ENCODE data around the gene ELMO3. TPM values are rescaled to one million over a fixed set of nuclear protein-coding genes. Genes with fewer than 3 reads are reported as not detected.

Gene ELMO3
- total and polyA plus RNA-seq, 2 of the 13 experiments (the other 11 are each of a cell fraction or from before 2014, with no cell fraction given), result 2.6 to 4.0 TPM

DNA sequence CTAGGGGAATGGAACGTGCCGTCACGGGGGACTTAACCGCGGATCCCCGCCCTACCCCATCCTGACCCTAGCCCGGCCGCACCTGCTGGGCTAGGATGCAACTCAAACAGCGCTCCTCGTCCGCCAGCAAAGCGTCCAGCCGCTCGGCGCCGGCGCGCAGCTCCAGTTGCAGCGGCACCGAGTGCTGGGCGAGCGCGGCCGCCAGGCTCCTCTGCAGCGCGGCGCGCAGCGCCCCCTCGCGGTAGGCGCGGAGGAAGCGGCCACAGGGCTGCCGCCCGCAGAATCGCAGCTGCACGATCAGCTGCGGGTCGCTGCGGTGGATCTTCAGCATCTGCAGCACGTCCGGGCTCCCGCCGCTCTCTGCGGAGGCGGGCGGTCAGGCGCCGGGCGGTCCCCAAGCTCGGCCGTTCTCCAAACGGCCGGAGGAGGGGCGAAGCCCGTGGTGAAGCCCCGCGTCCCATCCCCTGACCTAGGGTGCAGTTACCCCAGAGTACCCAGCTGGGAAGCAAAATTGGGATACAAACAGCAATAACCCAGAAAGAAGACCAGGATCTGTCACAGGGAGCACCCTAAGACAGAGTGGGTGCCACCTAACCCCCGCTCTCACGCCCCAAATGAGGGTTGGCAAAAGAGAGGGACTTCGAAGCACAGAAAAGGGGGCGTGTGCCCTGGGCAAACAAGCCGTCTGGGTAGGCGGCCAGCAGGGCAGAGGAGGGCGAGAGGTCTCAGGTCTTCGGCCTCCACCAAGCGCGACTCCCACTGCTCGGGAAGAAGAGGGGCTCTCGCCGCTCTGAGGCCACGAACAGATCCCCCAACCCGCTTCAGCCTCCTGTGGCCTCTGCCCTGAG lies 43.4 kb upstream of the ELMO3 start:
- intact Hi-C loops (cut with micrococcal nuclease; ENCODE audit: unreplicated experiment), result loop anchor here (1.0 to 10.0 kb wide), 5 partner anchors 45 to 261 kb away; no protein-coding TSS in a partner anchor
- TF ChIP-seq ZMYM4 (CRISPR knock-in tag; IDR thresholded peaks at IDR 0.05) (peak; percentile 61; the same call in 1 of the 2 replicates), SP2 (CRISPR knock-in tag; IDR thresholded peaks at IDR 0.05) (no peak), ZNF776 (CRISPR knock-in tag; IDR thresholded peaks at IDR 0.05) (peak; percentile 91), RXRA (CRISPR knock-in tag; IDR thresholded peaks at IDR 0.05) (no peak), MATR3 (CRISPR knock-in tag; IDR thresholded peaks at IDR 0.05) (no peak), ARID4A (CRISPR knock-in tag; IDR thresholded peaks at IDR 0.05; ENCODE audit: borderline replicate concordance) (peak; percentile 67; the same call in 1 of the 2 replicates), ARNT2 (CRISPR knock-in tag; IDR thresholded peaks at IDR 0.05; ENCODE audit: low read depth) (peak; percentile 63; the same call in 1 of the 2 replicates), SMAD3 (CRISPR knock-in tag; IDR thresholded peaks at IDR 0.05) (no peak), ZNF446 (CRISPR knock-in tag; IDR thresholded peaks at IDR 0.05) (no peak), ZSCAN30 (CRISPR knock-in tag; IDR thresholded peaks at IDR 0.05) (no peak), MEIS2 (CRISPR knock-in tag; IDR thresholded peaks at IDR 0.05) (peak; percentile 81; the same call in 1 of the 2 replicates), BCLAF1 (IDR thresholded peaks at IDR 0.05) (no peak)
- TF ChIP-seq, protein P1, sequence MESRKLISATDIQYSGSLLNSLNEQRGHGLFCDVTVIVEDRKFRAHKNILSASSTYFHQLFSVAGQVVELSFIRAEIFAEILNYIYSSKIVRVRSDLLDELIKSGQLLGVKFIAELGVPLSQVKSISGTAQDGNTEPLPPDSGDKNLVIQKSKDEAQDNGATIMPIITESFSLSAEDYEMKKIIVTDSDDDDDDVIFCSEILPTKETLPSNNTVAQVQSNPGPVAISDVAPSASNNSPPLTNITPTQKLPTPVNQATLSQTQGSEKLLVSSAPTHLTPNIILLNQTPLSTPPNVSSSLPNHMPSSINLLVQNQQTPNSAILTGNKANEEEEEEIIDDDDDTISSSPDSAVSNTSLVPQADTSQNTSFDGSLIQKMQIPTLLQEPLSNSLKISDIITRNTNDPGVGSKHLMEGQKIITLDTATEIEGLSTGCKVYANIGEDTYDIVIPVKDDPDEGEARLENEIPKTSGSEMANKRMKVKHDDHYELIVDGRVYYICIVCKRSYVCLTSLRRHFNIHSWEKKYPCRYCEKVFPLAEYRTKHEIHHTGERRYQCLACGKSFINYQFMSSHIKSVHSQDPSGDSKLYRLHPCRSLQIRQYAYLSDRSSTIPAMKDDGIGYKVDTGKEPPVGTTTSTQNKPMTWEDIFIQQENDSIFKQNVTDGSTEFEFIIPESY (CRISPR knock-in tag; IDR thresholded peaks at IDR 0.05), result peak; percentile 49; the same call in 1 of the 2 replicates

More for the DNA sequence above, 43.4 kb upstream of the ELMO3 start:
- H3K27ac ChIP-seq (ENCODE audit: extremely low read length, insufficient read depth, low read length), result no peak overlapping the region
- no peaks in the 10 kb centered on the region for H3K79me2 ChIP-seq (ENCODE audit: insufficient read depth, low read length)
- ATAC-seq (peak; percentile 67), FAIRE-seq (no peak), DNase-seq (ENCODE audit: low spot score) (peak; percentile 57)
- peaks cover 48% of the 10 kb centered on the region for H3K4me1 ChIP-seq (ENCODE audit: insufficient read depth, low read length)
- BruUV-seq (replicated peaks), result no TSS peak
- H3K4me2 ChIP-seq (ENCODE audit: low read depth, low read length), result peak overlapping the region; percentile 59
- no peak overlapping the region for H2AFZ ChIP-seq (ENCODE audit: low read length)
- WGBS (ENCODE audit: low lambda C conversion rate), result 6% methylated on average over 40 of the region's 74 CpGs
- in situ Hi-C loops (cut with HindIII; ENCODE audit: extremely low pct_ligation_motif_present, low pct_unique_long_range_greater_than_20kb), result loop anchor here (5.0 kb wide), 2 partner anchors 138 to 178 kb away; no protein-coding TSS in a partner anchor
- H3K36me3 ChIP-seq (replicated peaks in 1 of 2; ENCODE audit: control insufficient read depth in 1 of 2, insufficient read depth in 2 of 2, low read length in 2 of 2), result no peaks in the 10 kb centered on the region
- peaks cover 4% of the 10 kb centered on the region in 2 experiments; a peak in 2 of 5 replicates for H3K27me3 ChIP-seq (ENCODE audit: control insufficient read depth in 1 of 2, insufficient read depth in 2 of 2, low read length in 2 of 2)
- no peaks in the 10 kb centered on the region for H4K20me1 ChIP-seq (ENCODE audit: insufficient read depth, low read length)
- ChIA-PET POLR2A (interaction anchor here (0.8 to 1.8 kb wide), 12 partner anchors 15 to 142 kb away, joined by 3 to 21 read pairs (median 4); partner anchors contain the start of genes CBFB, NOL3 and PHAF1), CTCF (ENCODE audit: low intra/inter-chr PET ratio, low total read pairs) (interaction anchor here (0.6 to 2.4 kb wide), 7 partner anchors 30 to 178 kb away, joined by 3 to 28 read pairs (median 3); partner anchors contain the start of gene PHAF1)
- no peaks in the 10 kb centered on the region for H3K9me3 ChIP-seq (ENCODE audit: low read length)
- peak overlapping the region; percentile 18 to 64 (median 27); a peak in 4 of 6 replicates for H3K4me3 ChIP-seq (replicated peaks in 1 of 3; ENCODE audit: insufficient read depth in 1 of 3, low read depth in 2 of 3, low read length in 3 of 3)
- H3K9ac ChIP-seq (ENCODE audit: insufficient read depth, low read depth, low read length), result no peak overlapping the region

Data from HepG2 (cell line).